ENCODE measurements around the gene ADD3. TPM values are rescaled to one million over a fixed set of nuclear protein-coding genes. Genes with fewer than 3 reads are reported as not detected.

ADD3 gene
- total and polyA plus RNA-seq, 10 of the 15 experiments (the other 5 are each of a cell fraction or from before 2014, with no cell fraction given), result 27.3 to 129 (median 67.8) TPM

- Histone ChIP-seq H3K4me2 (ENCODE audit: control insufficient read depth, insufficient read depth) (no peak overlapping the region), H3K9ac (ENCODE audit: control insufficient read depth, insufficient read depth, low read length) (no peak overlapping the region), H3K4me1 (ENCODE audit: control insufficient read depth, insufficient read depth, low read length) (no peaks in the 10 kb centered on the region), H3K27me3 (replicated peaks in 1 of 2; ENCODE audit: control insufficient read depth in 2 of 2, insufficient read depth in 2 of 2, low read length in 1 of 2) (peaks cover 2 to 3% of the 10 kb centered on the region in 2 experiments), H3K36me3 (ENCODE audit: control insufficient read depth in 2 of 2, insufficient read depth in 2 of 2, low read length in 1 of 2) (no peaks in the 10 kb centered on the region), H3K4me3 (no peak overlapping the region), H2AFZ (ENCODE audit: control insufficient read depth, low read depth, low read length) (no peak overlapping the region), H3K27ac (ENCODE audit: control insufficient read depth, insufficient read depth) (no peak overlapping the region), H3K9me3 (replicated peaks; ENCODE audit: control insufficient read depth, insufficient read depth, low read length) (no peaks in the 10 kb centered on the region), H4K20me1 (ENCODE audit: control insufficient read depth, insufficient read depth) (no peaks in the 10 kb centered on the region), H3K79me2 (ENCODE audit: control insufficient read depth, insufficient read depth, low read length) (no peaks in the 10 kb centered on the region)
- ChIA-PET SMC1A (ENCODE audit: uncharacterized antibody, unreplicated experiment) (no interaction called here), CTCF (interaction anchor here (1.1 to 1.2 kb wide), 2 partner anchors 9 to 12 kb away, joined by 3 to 4 read pairs; no protein-coding TSS in a partner anchor), POLR2A (no interaction called here), RAD21 (ENCODE audit: unreplicated experiment) (no interaction called here)
- intact Hi-C loops (cut with micrococcal nuclease; ENCODE audit: unreplicated experiment), result no loop called here
- FAIRE-seq, result no peak
- no TSS peak for BruUV-seq (replicated peaks)
- no peak for DNase-seq (ENCODE audit: low read depth, low spot score)
- no peak for ATAC-seq
- 53% methylated on average over 4 of the region's 4 CpGs for WGBS (ENCODE audit: insufficient coverage, insufficient replicate concordance, low lambda C conversion rate, missing lambda C conversion rate)
- in situ Hi-C loops (cut with MboI), result no loop called here
- TF ChIP-seq ATF2 (IDR thresholded peaks at IDR 0.05; ENCODE audit: low read length) (no peak), EZH2 (IDR thresholded peaks at IDR 0.05; ENCODE audit: borderline replicate concordance, control insufficient read depth, low read depth, low read length) (no peak), CBX3 (IDR thresholded peaks at IDR 0.05; ENCODE audit: borderline replicate concordance, low read depth) (no peak), RAD21 (IDR thresholded peaks at IDR 0.05; ENCODE audit: insufficient read depth, low read depth, low read length) (no peak), POLR2AphosphoS2 (IDR thresholded peaks at IDR 0.05; ENCODE audit: low read depth, low read length) (no peak), POLR2AphosphoS5 (IDR thresholded peaks at IDR 0.05; ENCODE audit: low read length) (no peak), NFXL1 (IDR thresholded peaks at IDR 0.05; ENCODE audit: borderline replicate concordance) (no peak), ZNF207 (IDR thresholded peaks at IDR 0.05; ENCODE audit: borderline replicate concordance) (no peak)
These were observed 142.3 kb downstream of the ADD3 start for GRCh38 chr10:110150046-110150445.

Data from GM12878 (cell line).